GM18511 (cell line): ENCODE data around the gene ABCF2.

ENCODE experiments used
- ATAC-seq: cut with Tn5 transposase; IDR thresholded peaks from one replicate; pipeline ENCODE4 v1.9.1; 2021; ENCODE audit warnings: mild to moderate bottlenecking, moderate library complexity; ENCODE audit not compliant: unreplicated experiment

Gene ABCF2

DNA sequence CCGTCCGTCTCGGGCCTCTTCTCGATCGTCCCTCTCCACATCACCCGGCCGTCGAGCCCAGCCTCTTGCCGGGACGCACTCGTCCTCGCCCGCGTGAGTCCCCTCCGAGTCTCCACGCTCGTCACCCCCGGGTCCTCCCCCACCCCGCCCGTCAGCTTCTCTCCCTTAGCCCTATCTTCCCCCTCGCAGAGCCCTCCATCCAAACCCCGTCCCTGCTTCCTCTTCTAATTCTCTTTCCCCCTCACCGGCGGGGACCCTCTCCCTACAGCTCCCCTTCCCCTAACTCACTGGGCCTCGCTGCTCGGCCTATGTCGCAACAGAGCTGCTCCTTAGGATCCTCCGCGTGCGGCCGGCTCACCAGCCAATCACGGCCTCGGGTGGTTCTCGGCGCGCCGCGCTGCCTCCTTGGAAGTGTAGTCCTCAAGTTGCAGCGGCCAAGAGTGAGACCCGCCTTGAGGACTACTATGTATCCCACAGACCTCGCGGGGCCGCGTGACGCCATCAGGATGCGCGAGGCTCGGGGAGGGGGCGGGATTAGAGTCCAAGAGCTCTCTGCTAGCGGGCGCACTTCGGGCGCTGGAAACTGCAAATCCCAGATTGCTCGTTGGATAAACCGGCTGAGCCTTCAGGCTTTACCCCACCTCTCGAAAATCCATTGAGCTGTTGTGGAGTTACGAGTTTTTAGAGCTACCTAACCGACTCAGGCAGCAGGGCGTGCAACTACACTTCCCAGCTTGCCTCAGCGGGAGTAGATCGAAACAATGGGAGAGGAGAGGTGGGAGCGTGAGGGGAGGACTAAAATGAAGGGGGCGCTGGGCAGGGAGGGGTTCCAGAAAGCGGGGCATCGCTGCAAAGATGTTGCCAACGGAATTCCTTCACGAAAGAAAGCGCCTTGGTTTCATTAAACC is at the start of gene ABCF2:
Gene ABCF2, minus strand, starts transcription at position 331 of the 908 bp plus-strand sequence. CDS start 747 bp downstream, outside the sequence.
- peak; percentile 99 for ATAC-seq

DNA sequence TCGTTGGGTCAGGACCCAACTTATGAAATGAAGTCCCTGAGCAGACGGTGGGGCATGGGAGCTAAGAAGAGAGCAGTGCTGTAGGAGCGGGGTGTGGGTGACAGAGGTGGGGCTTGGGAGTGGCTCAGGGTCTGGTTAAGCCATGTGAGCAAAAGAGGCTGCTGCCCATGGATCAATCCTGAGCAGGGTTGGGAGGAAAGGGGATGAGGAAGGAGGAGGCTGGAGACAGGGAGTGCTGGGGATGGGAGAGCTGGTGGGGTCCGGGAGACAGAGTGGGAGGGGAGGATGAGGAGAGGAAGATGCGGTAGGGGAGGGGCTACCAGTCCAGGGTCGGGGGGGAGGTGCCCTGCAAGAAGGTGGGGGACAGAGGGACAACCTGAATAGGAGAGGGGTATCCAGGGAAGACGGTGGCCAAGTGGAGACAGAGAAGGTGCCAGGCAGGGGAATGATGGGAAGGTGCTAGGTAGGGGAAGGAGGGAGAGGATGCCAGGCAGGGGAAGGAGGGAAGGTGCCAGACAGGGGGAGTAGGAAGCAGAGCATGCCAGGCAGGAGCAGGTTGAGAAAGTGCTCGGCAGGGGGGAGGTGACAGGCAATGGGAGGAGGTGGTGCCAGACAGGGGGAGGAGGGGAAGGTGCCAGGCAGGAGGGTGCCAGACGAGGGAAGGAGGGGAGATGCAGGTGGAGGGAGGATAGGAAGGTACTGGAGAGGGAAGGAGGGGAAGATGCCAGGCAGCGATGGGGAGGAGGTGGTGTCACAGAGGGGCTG is 49.0 kb upstream of the ABCF2 start:
- ATAC-seq, result no peak

DNA sequence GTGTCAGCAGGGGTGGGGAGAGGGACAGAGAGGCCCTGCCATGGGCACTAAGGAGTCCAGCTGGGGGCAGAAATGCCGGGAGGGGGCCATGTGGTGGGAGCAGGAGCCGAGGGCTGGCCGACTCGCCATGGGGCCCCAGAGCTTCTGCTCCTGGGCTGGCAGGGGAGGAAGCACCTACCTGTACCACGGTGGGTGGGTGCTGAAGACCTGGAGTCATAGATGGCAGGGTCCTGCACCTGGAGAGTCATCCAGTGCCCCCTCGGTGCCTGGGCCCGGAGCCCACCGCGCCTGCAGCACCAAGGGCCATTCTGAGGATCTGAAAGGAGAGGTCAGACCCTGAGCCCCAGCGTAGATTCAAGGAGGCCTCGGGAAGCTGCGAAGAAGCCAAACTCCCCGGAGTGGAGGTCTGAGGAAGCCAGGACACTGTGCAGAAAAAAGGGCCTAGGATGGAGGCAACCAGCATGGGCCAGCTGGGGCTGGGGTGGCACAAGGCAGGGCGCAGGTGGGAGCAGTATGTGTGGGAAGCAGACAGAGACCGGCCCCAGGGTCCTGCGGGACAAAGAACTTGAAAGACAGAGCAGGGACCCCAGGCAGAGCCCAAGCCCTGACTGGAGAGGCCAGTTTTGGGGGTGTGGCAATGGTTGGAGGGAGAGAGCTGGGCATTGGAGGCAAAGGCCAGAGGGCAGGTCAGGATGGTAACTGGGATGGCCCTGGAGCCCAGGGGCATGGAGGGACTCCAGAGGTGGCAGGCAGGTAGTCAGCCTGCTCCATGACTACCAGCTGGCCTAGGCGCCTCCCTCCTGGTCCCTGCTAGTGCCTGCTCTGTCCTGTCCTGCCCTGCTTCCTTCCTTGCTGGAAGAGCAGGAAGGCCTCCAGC is 48.2 kb upstream of the ABCF2 start:
- ATAC-seq, result no peak

DNA sequence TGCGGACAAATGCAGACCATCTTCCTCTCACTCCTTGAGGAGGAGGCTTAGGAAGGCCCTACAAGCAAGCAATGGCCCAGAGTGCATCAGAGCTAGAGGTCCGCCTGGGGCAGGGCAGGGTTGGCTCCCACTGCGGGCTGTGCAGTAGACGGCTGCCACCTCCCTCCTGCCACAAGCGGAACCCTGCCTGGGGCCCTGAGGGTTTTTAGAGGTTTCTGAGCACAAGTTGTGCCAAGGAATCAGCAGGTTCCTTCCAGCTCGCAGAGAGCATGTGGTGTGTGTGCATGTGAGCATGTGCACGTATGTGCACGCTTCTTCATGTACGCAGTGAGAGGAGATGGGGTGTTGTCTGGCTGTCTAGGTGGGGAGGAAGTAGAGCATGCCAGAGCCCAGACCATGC is 47.4 kb upstream of the ABCF2 start:
- ATAC-seq, result no peak

DNA sequence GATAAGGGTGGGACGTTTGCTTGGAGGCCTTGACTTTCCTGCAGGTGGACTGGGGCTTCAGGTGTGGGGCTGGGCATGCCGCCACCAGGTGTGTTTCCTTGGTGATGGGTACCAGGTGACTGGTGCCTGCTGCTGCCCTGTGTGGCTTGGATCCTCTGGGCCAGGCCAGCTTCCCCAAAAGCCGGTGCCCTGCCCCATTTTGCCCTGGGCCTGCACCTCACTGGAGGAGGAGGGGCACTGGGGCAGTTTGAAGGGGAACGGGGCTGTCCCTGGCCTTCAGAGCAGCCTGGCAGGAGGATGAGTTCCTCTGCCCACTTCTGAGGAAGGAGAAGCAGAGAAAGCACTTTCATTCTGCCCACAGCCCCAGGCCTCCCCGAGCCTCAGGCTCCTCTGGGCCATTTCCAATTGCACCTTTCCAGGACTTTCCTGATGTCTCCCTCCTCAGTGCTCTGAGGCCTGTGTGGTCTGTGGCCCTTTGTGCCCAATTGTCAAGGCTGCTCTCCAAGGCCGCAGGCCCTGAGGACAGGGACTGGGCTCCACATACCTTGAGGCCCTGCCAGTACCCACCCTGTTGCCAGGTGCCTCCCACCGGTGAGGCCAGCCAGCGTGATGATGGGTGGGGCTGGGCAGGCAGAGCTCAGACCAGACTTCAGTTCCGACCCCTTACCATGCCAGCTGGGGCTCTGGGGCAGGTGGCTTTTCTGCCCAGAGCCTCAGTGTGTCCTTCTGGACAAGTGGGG is 46.8 kb upstream of the ABCF2 start:
- ATAC-seq, result no peak

DNA sequence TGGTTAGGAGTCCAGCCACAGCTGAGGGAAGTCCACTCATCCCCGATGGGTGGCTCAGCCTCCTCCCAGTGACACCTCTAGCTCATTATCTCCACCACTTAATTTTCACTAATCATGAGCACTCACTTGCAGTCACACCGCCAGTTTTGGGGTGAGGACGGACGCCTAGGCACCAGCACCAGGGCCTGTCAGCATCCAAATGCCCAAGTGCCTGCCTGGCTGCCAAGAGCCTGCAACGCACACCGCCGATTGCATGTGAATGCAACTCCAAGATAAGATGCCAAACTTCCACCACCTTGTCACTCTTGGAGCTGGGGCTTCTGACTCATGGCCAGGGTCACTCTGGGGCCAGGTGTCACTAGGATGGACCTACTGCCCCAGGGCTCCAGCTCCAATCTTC is 45.9 kb upstream of the ABCF2 start:
- ATAC-seq, result no peak

DNA sequence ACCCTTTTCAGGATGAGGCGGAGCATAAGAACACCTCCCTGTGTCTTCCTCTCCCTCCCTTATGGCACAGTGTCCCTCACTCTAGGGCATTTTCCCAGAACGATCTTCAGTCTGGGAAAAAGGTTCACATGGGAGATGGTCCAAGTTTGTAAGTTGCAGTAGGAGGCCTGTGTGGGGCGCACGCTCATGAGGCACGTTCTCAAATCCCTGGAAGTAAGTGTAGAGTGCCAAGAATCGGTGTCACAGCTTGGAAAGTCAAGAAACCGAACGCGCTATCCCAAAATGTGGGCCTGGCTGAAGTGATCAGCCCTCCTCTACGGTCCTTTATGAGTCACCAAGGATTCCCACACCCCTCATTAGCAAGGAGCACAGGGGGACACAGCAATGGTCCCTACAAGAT is 45.4 kb upstream of the ABCF2 start:
- ATAC-seq, result no peak

DNA sequence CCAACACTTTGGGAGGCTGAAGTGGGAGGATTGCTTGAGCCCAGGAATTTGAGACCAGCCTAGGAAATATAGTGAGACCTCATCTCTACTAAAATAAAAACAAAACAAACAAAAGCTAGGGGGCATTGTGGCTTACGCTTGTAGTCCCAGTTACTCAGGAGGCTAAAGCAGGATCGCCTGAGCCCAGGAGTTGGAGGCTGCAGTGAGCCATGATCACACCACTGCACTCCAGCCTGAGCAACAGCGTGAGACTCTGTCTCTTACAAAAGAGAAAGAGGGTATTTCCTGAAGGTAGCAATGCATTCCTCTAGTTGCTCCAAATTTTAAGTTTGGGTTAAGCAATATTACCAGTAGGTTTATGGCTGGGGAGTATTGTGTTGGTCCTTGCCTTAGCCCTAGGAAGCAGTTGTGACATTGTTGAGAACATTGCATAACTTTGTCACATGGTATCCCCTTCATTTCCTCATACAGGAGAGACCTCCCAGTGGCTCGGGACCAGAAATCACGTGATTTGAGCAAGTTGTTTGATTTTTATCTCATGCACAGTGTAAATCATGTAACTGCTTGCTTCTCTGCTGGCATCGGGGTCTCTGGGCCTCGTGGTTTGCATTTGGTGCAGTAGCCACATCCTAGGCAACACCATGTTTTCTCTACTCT is 44.8 kb upstream of the ABCF2 start:
- no peak for ATAC-seq

DNA sequence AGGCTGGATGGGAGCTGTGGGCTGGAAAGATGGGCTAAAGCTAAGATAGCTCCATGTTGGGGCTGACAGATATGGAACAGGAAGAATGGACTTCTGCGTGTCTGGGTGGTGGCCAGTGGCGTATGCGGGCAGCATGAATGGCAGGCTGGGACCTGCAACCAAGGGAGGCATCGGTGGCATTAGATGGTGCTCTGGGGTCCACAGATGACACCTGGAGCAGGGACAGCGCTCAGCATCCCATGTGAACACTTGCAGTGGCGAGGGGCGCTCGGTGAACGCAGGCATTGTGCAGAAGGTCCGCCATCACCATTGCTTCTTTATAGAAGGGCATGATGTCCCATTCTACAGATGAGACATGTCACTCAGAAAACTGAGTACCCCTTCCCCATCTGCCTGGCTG is 42.5 kb upstream of the ABCF2 start:
- no peak for ATAC-seq

DNA sequence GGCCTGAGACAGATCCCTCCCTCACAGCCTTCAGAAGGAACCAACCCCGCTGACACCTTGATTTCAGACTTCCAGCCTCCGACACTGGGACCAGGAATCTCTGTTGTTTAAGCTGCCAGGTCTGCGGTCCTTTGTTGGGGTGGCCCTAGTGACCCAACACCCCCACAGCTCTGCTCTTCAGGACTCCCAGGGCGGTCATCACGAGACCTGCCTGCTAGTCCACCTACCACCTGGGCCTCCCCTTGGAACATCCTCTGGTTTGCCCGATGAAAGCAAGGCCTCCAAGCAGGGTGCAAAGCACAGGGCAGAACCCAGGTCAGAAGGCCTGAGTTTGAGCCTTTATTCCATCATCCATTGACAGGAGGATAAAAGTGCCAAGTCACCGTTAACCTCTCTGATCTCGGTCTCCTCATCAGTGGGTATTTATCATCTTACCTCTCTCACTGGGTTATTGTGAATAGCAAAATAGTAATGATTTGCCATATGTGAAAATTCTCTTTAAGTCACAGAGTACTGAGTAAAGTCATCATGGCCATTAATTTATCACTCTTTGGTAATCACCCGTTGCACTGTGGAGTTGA is 38.4 kb upstream of the ABCF2 start:
- no peak for ATAC-seq

DNA sequence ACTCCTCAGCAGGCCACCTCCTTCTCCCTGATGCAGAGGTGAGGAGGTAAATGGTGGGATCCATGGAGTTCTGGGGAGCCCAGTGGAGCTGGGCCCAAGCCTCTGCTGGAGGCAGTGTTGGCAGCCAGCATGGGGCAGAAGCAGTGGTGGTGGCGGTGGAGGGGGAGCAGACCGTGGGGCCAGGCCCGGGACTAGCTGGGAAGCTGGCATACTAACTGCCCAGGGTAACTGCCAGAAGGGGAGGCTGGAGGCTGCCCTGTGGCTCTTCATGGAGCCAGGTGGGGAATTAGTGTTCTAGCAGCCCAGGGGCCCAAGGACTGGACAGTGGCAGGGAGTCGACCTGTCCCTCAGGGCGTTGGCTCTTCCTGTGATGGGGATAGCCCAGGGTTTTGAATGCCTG is 37.6 kb upstream of the ABCF2 start:
- no peak for ATAC-seq

DNA sequence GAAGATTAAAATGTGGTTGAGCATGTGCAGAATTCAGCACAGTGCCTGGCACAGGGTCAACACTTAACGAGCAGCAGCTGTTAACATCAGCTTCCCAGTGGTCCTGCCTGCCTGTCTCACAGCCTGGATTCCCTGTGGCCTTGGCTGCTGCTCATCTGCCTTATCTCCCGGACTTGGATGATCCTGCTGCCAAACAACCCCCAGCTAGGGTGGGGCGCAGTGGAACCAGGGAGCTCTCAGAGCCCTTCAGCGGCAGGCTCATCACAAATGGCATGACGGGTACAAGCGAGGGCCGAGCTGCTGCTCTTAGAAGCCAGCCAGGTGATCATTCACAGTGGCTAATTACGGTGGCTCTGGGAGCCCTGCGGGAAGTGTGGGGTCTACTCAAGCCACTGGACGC is 34.5 kb upstream of the ABCF2 start:
- ATAC-seq, result no peak

DNA sequence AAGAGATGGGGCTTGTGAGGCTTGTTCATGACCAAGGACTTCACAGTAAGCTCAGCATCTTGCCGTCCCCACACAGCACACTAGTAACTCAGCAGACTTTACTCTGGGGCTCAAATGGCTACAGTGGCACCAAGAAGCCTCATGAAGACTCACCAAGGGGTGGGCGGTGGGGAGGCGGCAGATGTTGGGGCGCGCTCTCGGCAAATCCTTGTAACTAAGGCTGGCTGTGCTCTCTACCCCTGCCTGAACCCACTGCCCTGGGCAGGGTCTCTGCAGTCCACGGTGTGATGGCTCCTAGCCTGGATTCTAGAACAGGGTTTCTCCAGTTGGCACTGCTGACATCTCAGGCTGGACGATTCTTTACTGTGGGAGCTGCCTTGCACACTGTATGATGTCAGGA is 33.9 kb upstream of the ABCF2 start:
- ATAC-seq, result no peak

DNA sequence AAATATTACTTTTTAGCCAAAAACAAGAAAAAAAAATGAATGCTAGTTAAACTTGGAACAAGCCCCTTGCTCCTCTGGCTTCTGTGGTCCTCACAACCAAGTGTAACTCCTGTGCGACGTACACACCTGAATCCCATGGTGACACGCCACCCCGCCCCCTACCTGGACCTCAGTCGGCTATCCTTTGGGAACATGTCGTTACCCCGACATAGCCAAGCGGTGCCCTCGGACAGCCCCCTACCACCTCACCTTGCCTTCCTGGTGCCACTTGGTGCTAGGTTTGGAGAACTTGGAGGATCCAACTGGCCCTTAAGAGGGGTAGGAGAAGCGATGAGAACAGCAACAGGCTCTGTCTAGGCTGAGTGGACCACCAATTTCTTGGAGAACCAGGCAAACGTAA is 33.5 kb upstream of the ABCF2 start:
- no peak for ATAC-seq

DNA sequence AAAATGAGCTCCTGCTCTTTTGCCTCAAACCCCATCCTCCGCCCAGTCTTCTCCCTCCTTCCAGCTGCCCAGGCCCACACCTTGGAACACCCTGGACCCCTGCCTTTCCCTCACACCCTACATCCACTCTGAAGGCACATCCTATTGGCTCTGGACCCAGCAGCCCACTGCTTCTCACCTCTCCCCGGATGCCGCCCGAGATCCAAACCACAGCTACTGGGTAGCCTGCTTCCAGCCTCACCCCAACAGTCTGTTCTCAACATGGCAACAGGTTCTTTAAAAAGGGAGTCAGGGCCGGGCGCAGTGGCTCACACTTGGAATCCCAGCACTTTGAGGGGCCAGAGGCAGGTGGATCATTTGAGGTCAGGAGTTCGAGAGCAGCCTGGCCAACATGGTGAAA is 31.0 kb upstream of the ABCF2 start:
- no peak for ATAC-seq

DNA sequence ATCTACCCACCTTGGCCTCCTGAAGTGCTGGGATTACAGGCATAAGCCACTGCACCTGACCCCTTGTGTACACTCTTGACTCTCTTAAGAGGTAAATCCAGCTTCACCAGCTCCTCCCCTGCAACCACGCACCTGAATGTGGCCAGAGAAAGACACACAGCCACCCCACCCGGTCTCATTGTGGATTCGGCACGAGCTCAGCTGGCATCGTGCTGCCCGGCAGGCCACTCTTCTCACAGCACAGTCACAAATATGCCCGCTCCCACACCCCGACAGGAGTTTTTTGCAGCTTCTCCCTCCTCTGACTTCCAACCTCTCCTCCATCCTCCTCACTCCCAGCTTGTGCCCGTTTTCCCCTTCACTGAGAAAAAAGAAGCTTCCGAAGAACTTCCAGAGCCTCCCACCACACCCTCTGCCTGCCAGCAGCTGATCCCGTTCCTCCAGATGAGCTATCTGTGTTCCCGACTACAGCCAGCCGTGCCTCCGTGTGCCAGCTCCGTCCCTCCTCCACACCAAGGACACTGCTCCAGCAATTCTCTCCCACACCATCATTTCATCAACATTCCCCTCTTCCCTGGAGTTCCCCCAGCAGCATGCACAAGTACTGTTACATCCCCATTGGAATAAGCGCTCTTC is 29.5 kb upstream of the ABCF2 start:
- no peak for ATAC-seq

DNA sequence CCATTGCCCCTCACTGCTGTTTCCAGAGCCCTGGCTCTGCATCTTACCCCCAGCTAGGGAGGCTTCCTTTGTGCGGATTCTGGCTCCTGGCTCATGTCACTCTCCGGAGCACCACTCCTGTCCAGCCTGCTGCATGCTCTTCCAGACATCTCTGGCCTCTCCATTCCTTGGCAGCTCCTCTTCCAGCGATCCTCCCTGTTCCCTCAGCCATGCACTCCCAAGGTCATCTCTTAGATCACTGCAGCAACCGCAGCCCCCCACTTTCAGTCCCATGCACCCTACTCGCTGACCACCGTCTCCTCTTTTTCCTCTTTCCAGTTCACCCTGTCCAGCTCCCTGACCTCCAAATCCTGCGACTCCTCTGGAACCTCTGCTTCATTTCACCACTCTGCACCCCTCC is 28.4 kb upstream of the ABCF2 start:
- ATAC-seq, result no peak

DNA sequence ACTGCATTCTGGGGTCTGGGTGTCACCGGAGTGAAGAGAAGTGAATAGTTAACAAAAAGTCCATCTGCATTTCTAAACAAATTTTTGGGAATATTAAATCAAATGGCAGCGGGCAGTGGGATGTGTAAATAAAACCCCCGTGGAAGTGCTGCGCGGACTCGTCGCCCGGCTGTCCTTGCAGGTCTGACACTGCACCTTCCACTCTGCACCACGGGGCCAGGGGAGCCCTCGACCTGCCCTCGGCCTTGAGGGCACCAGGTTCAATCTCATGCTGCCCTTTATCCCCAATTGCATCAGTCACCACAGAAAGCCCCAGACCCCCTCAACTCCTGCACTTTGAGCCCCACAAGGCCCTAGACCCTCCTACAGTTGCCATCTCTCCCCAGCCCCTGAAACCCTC is 27.8 kb upstream of the ABCF2 start:
- no peak for ATAC-seq

DNA sequence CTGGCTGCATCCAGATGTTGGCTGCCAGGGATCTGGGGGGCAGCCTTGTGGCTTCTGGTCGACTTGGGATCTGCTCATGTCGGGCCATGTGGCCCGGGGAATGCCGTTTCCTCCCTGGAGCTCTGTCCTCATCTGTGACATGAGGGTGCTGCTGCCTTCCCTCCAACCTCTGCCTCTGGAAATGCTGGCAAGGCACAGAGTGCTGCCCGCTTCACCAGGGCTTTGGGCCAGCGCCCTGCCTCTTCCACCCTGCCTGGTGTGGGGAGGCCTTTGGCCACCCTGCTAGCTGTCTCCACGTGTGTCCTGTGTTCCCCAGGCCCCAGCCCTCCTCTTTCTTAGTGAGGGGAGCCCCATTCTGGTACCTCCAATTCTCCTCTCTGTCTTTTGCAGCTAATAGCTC is 27.3 kb upstream of the ABCF2 start:
- ATAC-seq, result no peak
